ENCODE data around the gene DCUN1D2. TPM values are rescaled to one million over a fixed set of nuclear protein-coding genes. Genes with fewer than 3 reads are reported as not detected.

Gene DCUN1D2
- total RNA-seq (10 to 100 TPM in 1 of 6 donors, 1 to 10 TPM in 5; 4.8 to 11.2 (median 7.3) TPM), polyA plus RNA-seq (10 to 100 TPM; 10.5 to 18.3 TPM)

DNA sequence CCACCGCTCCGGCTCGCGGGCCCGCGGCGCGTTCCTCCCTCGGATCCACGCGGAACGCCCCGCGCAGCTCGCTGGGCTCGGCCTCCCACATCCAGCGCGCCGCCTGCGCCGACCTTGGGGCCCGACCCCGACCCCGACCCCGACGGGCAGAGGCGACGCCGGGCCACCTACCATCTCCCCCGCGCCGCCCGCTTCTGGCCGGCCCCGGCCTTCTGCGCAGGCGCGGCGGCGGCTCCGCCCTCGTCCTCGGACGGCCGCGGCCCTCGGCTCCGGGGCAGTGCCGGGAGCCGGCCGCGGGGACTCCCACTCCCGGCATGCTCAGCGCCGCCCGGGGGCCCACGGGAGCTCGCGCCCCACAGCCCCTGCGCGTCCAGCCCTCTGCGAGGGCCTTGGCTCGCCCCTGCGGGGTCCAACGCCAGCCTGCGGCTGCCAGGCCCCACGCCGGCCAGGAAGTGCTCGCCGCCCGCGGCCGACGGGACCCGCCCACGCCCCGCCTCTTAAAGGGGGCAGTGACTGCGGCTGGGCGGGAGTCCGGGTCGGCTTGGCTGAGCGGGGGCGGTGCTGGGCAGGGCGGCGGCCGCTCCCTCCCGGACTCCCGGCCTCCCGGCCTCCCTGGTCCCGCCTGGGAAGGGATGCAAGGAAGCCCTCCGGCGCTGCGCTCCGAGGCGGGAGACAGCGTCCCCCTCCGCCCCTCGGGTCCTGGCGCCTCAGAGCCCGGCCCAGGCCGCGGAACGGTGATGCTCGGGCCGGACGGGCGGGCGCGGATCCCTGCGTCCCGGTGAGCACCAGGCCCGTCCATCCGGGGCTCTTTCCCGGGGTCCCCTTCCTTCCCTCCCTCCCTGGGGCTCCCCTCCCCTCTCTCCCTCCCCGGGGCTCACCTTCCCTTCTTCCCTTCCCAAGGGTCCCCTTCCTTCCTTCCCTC is at the start of gene DCUN1D2:
Gene DCUN1D2, minus strand, starts transcription at position 216 of the 922 bp plus-strand sequence. Its CDS starts 42 bp downstream, at position 174.
- intact Hi-C loops (cut with DNase I): no loop called here
- peaks cover 14 to 45% (median 25%) of the 10 kb centered on the region in 3 donors for H3K4me1 ChIP-seq

DNA sequence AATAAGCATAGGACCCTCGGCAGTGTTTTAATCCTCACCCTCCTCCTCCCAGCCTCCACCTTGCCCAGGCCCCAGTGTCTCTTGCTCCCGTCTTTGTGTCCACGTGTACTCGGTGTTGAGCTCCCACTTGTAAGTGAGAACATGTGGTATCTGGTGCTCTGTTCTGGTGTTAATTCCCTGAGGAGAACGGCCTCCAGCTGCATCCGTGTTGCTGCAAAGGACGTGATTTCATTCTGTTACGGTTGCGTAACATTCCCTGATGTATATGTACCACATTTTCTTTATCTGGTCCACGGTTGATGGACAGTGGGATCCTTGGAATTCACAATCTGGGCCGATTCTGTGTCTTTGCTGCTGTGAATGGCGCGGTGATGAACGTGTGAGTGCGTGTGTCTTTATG is 49.3 kb upstream of the DCUN1D2 start:
- Histone ChIP-seq H3K4me3 (no peak overlapping the region), H3K36me3 (peaks cover 0 to 4% (median 2%) of the 10 kb centered on the region in 3 donors), H3K4me1 (no peaks in the 10 kb centered on the region), H3K9me3 (no peaks in the 10 kb centered on the region), H3K27me3 (no peaks in the 10 kb centered on the region), H3K27ac (no peak overlapping the region)
- no peak for DNase-seq
- TF ChIP-seq, protein P1, sequence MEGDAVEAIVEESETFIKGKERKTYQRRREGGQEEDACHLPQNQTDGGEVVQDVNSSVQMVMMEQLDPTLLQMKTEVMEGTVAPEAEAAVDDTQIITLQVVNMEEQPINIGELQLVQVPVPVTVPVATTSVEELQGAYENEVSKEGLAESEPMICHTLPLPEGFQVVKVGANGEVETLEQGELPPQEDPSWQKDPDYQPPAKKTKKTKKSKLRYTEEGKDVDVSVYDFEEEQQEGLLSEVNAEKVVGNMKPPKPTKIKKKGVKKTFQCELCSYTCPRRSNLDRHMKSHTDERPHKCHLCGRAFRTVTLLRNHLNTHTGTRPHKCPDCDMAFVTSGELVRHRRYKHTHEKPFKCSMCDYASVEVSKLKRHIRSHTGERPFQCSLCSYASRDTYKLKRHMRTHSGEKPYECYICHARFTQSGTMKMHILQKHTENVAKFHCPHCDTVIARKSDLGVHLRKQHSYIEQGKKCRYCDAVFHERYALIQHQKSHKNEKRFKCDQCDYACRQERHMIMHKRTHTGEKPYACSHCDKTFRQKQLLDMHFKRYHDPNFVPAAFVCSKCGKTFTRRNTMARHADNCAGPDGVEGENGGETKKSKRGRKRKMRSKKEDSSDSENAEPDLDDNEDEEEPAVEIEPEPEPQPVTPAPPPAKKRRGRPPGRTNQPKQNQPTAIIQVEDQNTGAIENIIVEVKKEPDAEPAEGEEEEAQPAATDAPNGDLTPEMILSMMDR (IDR thresholded peaks at IDR 0.05): no peak
- WGBS, 2 donors: 95% methylated on average over 15 of the region's 15 CpGs
- ATAC-seq: no peak
- no peak for FAIRE-seq
- intact Hi-C loops (cut with DNase I): no loop called here

More for the DNA sequence above, at the start of gene DCUN1D2:
- WGBS, 2 donors: 0 to 1% methylated on average over 78 to 115 of the region's 115 CpGs
- FAIRE-seq: no peak
- Histone ChIP-seq H3K27ac (peak within 1 kb of the TSS; percentile 64 to 86 (median 75)), H3K9me3 (no peaks in the 10 kb centered on the region), H3K36me3 (peaks cover 0 to 4% (median 0%) of the 10 kb centered on the region in 3 donors), H3K27me3 (no peaks in the 10 kb centered on the region), H3K4me3 (peak within 1 kb of the TSS; percentile 78 to 92 (median 84))
- TF ChIP-seq, protein P1 (IDR thresholded peaks at IDR 0.05): no peak
- ATAC-seq: peak; percentile 86 to 90 (median 88)
- peak; percentile 94 to 97 (median 96) for DNase-seq

DNA sequence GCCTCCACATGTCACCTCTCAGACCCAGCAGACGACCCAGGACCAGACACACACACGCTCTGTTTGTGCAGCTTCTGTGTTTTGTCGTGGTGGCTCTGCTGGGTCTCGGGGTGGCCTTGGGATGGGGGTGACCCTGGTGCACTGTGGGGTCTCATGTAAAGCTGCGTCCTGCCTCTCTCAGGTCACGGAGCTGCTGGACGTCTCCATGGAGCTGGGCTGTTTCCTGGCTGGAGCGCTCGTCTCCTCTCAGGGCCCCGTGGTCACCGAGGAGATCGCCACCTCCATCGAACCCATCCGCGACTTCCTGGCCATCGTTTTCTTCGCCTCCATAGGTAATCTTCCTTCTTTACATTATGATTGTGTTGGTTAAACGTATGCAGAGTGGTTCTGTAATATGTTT is 48.7 kb upstream of the DCUN1D2 start:
- Histone ChIP-seq H3K9me3 (no peaks in the 10 kb centered on the region), H3K4me3 (no peak overlapping the region), H3K27me3 (no peaks in the 10 kb centered on the region), H3K4me1 (no peaks in the 10 kb centered on the region), H3K36me3 (peaks cover 0 to 4% (median 2%) of the 10 kb centered on the region in 3 donors), H3K27ac (no peak overlapping the region)
- no peak for ATAC-seq
- intact Hi-C loops (cut with DNase I): no loop called here
- WGBS, 2 donors: 94 to 95% methylated on average over 18 of the region's 18 CpGs
- no peak for DNase-seq
- TF ChIP-seq, protein P1 (IDR thresholded peaks at IDR 0.05): no peak
- FAIRE-seq: no peak

- DNase-seq (no peak), ATAC-seq (no peak), FAIRE-seq (no peak)
- H3K27me3 ChIP-seq: no peaks in the 10 kb centered on the region
- no peak overlapping the region for H3K27ac ChIP-seq
- no peak overlapping the region for H3K4me3 ChIP-seq
- WGBS, 2 donors: 93 to 96% methylated on average over 28 of the region's 28 CpGs
- H3K4me1 ChIP-seq: no peaks in the 10 kb centered on the region
- peaks cover 0 to 4% (median 2%) of the 10 kb centered on the region in 3 donors for H3K36me3 ChIP-seq
- intact Hi-C loops (cut with DNase I): no loop called here
- TF ChIP-seq, protein P1 (IDR thresholded peaks at IDR 0.05): no peak
- H3K9me3 ChIP-seq: no peaks in the 10 kb centered on the region
These were observed 48.2 kb upstream of the DCUN1D2 start for GRCh38 chr13:113538689-113539058.

Data from pancreas (tissue), 10 donors.